HepG2 (cell line): ENCODE measurements around the gene GON7. TPM values are rescaled to one million over a fixed set of nuclear protein-coding genes. Genes with fewer than 3 reads are reported as not detected.
A peak's percentile ranks its signal among the peaks of the same experiment; 100 is the strongest.

ENCODE experiments used
- ATF7 ChIP-seq, 2 experiments: fragments of 450-650 bp in 1 of 2; sonication (generic) in 1 of 2; formaldehyde crosslinking in 1 of 2; IDR thresholded peaks; 2 replicates each; pipeline versions ENCODE4 v1.4.0 to v1.6.1; 2016 to 2020; ENCODE audit warnings: antibody characterized with exemption in 1 of 2, mild to moderate bottlenecking in 1 of 2, missing genetic modification reagents in 1 of 2
- ELF3 ChIP-seq: IDR thresholded peaks from 2 replicates; pipeline ENCODE4 v1.6.1; 2016; ENCODE audit warnings: missing genetic modification reagents, missing compliant biosample characterization
- MED13 ChIP-seq: sonication (generic); formaldehyde crosslinking; IDR thresholded peaks from 2 replicates; pipeline ENCODE4 v1.5.0; 2020; ENCODE audit warnings: missing genetic modification reagents
- NCOA1 ChIP-seq: sonication (generic); formaldehyde crosslinking; IDR thresholded peaks from 2 replicates; pipeline ENCODE4 v1.9.0; 2021; ENCODE audit warnings: missing genetic modification reagents
- NR2F1 ChIP-seq, 2 experiments: fragments of 450-650 bp in 1 of 2; formaldehyde crosslinking in 1 of 2; IDR thresholded peaks; 2 replicates each; pipeline versions ENCODE4 v1.5.0 to v1.6.1; 2016 to 2020; ENCODE audit warnings: mild to moderate bottlenecking in 1 of 2, missing compliant biosample characterization in 1 of 2, missing genetic modification reagents in 1 of 2, moderate library complexity in 1 of 2
- ZKSCAN5 ChIP-seq: sonication (generic); formaldehyde crosslinking; IDR thresholded peaks from 2 replicates; pipeline ENCODE4 v1.5.1; 2020; ENCODE audit warnings: mild to moderate bottlenecking, missing genetic modification reagents
- ZNF773 ChIP-seq: sonication (generic); formaldehyde crosslinking; IDR thresholded peaks from 2 replicates; pipeline ENCODE4 v1.4.0; 2020; ENCODE audit warnings: missing genetic modification reagents, borderline replicate concordance
- ZNF816 ChIP-seq: sonication (generic); formaldehyde crosslinking; IDR thresholded peaks from 2 replicates; pipeline ENCODE4 v1.8.0; 2022; ENCODE audit warnings: missing genetic modification reagents, mild to moderate bottlenecking, borderline replicate concordance
- ZSCAN29 ChIP-seq: sonication (generic); formaldehyde crosslinking; conservative IDR thresholded peaks from 2 replicates; pipeline ENCODE4 v1.4.0; 2020; ENCODE audit warnings: mild to moderate bottlenecking, missing genetic modification reagents
- polyA plus RNA-seq, 8 experiments: library from polyadenylated mRNA; depleted of rRNA in 3 of 8; stranded (reverse) in 7 of 8; unstranded in 1 of 8; fragments of >200 nt; fragmentation: Illumina TruSeq in 4 of 8; extraction: Trizol in 4 of 8; gene quantifications; 2 replicates each; pipeline versions ENCODE4 v1.2.1 to v1.2.3, GENCODE V29; 2011 to 2016; ENCODE audit warnings: low read depth in 4 of 8, missing spikeins in 1 of 8, mixed read lengths in 1 of 8; ENCODE audit not compliant: insufficient read depth in 1 of 8
- total RNA-seq, 5 experiments: library from RNA; depleted of rRNA; stranded (reverse); fragments of >200 nt; fragmentation: Illumina TruSeq; extraction: Trizol; gene quantifications; 2 replicates each; pipeline ENCODE4 v1.2.3, GENCODE V29; 2016; ENCODE audit warnings: low read depth in 1 of 5
- TF ChIP-seq, protein P1 (sequence below): sonication (generic); formaldehyde crosslinking; IDR thresholded peaks from 2 replicates; pipeline ENCODE4 v1.5.0; 2020; ENCODE audit warnings: mild to moderate bottlenecking, missing genetic modification reagents
- TF ChIP-seq, protein P2 (sequence below): sonication (generic); formaldehyde crosslinking; IDR thresholded peaks from 2 replicates; pipeline ENCODE4 v1.4.0; 2020; ENCODE audit warnings: missing genetic modification reagents
- TF ChIP-seq, protein P3 (sequence below): sonication (generic); formaldehyde crosslinking; IDR thresholded peaks from 2 replicates; pipeline ENCODE4 v1.5.1; 2020; ENCODE audit warnings: mild to moderate bottlenecking, missing genetic modification reagents, borderline replicate concordance
- TF ChIP-seq, protein P4 (sequence below): sonication (generic); formaldehyde crosslinking; IDR thresholded peaks from 2 replicates; pipeline ENCODE4 v1.4.0; 2020; ENCODE audit warnings: missing genetic modification reagents

GON7 gene
- total and polyA plus RNA-seq, 2 of the 13 experiments (the other 11 are each of a cell fraction or from before 2014, with no cell fraction given) = 11.9 to 28.0 TPM

DNA sequence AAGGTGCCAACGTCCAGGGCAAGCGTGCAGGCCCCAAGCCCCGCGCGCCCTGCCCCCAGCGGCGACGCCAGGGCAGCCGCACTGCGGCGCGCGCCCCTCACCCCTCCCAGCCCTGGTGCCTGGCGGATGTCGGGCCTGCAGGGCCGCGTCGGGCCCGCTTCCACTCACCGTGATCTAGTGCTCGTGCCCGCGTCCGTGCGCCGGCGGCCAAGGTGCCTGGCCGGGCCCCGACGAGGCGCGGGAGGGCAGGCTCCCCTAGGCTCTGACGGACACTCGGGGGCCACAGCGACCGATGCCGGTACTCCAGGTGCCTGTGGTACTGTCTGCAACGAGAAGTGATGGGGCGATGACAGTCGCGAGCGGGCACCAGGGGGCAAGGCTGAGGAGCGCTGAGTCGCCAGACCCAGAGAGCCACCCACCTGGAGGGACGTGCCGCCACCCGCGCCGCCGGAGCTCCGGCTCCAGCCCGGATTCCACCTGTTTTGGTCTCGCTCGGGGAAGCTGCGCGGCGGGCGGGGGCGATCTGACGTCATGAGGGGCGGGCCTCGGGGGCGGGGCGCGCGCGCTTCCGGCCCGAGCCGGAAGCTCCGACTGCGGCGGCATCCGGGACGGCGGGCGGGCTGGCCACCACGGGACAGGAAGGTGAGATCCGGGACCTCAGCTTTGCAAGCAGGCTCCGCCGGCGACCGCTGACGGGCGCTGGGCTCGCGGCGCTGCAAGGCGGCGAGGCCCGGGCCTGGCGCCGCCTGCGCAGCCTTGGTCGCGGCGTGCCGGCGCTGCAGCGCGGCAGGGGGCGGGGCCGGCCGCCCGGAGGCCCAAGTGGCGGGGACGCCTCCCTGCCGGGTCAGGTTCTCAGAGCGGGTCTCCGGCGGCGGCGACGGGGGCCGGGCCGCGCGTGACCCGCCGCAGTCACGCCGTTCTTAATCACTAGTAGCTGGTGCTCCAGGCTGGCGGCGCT, 22.2 kb downstream of the GON7 start, which contains the start of the genes LYSET and MOAP1 (continued):
- TF ChIP-seq NR2F1 (CRISPR knock-in tag; IDR thresholded peaks at IDR 0.05) (no peak), ZNF773 (CRISPR knock-in tag) (peak; percentile 46; the same call in 1 of the 2 replicates), NCOA1 (CRISPR knock-in tag) (no peak), MED13 (CRISPR knock-in tag) (peak; percentile 72; the same call in 1 of the 2 replicates), ZNF816 (CRISPR knock-in tag) (peak; percentile 61; the same call in 1 of the 2 replicates), ZKSCAN5 (CRISPR knock-in tag) (no peak), ATF7 (IDR thresholded peaks at IDR 0.05) (peak; percentile 33; the same call in 1 of the 2 replicates), ATF7 (CRISPR knock-in tag; IDR thresholded peaks at IDR 0.05) (peak; percentile 68), ELF3 (CRISPR knock-in tag) (peak; percentile 26; the same call in 1 of the 2 replicates), ZSCAN29 (peak; percentile 81; the same call in 1 of the 2 replicates)
- TF ChIP-seq, protein P1, sequence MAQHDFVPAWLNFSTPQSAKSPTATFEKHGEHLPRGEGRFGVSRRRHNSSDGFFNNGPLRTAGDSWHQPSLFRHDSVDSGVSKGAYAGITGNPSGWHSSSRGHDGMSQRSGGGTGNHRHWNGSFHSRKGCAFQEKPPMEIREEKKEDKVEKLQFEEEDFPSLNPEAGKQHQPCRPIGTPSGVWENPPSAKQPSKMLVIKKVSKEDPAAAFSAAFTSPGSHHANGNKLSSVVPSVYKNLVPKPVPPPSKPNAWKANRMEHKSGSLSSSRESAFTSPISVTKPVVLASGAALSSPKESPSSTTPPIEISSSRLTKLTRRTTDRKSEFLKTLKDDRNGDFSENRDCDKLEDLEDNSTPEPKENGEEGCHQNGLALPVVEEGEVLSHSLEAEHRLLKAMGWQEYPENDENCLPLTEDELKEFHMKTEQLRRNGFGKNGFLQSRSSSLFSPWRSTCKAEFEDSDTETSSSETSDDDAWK = no peak
- TF ChIP-seq, protein P2, sequence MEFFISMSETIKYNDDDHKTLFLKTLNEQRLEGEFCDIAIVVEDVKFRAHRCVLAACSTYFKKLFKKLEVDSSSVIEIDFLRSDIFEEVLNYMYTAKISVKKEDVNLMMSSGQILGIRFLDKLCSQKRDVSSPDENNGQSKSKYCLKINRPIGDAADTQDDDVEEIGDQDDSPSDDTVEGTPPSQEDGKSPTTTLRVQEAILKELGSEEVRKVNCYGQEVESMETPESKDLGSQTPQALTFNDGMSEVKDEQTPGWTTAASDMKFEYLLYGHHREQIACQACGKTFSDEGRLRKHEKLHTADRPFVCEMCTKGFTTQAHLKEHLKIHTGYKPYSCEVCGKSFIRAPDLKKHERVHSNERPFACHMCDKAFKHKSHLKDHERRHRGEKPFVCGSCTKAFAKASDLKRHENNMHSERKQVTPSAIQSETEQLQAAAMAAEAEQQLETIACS = peak; percentile 82
- TF ChIP-seq, protein P3, sequence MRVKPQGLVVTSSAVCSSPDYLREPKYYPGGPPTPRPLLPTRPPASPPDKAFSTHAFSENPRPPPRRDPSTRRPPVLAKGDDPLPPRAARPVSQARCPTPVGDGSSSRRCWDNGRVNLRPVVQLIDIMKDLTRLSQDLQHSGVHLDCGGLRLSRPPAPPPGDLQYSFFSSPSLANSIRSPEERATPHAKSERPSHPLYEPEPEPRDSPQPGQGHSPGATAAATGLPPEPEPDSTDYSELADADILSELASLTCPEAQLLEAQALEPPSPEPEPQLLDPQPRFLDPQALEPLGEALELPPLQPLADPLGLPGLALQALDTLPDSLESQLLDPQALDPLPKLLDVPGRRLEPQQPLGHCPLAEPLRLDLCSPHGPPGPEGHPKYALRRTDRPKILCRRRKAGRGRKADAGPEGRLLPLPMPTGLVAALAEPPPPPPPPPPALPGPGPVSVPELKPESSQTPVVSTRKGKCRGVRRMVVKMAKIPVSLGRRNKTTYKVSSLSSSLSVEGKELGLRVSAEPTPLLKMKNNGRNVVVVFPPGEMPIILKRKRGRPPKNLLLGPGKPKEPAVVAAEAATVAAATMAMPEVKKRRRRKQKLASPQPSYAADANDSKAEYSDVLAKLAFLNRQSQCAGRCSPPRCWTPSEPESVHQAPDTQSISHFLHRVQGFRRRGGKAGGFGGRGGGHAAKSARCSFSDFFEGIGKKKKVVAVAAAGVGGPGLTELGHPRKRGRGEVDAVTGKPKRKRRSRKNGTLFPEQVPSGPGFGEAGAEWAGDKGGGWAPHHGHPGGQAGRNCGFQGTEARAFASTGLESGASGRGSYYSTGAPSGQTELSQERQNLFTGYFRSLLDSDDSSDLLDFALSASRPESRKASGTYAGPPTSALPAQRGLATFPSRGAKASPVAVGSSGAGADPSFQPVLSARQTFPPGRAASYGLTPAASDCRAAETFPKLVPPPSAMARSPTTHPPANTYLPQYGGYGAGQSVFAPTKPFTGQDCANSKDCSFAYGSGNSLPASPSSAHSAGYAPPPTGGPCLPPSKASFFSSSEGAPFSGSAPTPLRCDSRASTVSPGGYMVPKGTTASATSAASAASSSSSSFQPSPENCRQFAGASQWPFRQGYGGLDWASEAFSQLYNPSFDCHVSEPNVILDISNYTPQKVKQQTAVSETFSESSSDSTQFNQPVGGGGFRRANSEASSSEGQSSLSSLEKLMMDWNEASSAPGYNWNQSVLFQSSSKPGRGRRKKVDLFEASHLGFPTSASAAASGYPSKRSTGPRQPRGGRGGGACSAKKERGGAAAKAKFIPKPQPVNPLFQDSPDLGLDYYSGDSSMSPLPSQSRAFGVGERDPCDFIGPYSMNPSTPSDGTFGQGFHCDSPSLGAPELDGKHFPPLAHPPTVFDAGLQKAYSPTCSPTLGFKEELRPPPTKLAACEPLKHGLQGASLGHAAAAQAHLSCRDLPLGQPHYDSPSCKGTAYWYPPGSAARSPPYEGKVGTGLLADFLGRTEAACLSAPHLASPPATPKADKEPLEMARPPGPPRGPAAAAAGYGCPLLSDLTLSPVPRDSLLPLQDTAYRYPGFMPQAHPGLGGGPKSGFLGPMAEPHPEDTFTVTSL (CRISPR knock-in tag) = peak; percentile 14; the same call in 1 of the 2 replicates
- TF ChIP-seq, protein P4, sequence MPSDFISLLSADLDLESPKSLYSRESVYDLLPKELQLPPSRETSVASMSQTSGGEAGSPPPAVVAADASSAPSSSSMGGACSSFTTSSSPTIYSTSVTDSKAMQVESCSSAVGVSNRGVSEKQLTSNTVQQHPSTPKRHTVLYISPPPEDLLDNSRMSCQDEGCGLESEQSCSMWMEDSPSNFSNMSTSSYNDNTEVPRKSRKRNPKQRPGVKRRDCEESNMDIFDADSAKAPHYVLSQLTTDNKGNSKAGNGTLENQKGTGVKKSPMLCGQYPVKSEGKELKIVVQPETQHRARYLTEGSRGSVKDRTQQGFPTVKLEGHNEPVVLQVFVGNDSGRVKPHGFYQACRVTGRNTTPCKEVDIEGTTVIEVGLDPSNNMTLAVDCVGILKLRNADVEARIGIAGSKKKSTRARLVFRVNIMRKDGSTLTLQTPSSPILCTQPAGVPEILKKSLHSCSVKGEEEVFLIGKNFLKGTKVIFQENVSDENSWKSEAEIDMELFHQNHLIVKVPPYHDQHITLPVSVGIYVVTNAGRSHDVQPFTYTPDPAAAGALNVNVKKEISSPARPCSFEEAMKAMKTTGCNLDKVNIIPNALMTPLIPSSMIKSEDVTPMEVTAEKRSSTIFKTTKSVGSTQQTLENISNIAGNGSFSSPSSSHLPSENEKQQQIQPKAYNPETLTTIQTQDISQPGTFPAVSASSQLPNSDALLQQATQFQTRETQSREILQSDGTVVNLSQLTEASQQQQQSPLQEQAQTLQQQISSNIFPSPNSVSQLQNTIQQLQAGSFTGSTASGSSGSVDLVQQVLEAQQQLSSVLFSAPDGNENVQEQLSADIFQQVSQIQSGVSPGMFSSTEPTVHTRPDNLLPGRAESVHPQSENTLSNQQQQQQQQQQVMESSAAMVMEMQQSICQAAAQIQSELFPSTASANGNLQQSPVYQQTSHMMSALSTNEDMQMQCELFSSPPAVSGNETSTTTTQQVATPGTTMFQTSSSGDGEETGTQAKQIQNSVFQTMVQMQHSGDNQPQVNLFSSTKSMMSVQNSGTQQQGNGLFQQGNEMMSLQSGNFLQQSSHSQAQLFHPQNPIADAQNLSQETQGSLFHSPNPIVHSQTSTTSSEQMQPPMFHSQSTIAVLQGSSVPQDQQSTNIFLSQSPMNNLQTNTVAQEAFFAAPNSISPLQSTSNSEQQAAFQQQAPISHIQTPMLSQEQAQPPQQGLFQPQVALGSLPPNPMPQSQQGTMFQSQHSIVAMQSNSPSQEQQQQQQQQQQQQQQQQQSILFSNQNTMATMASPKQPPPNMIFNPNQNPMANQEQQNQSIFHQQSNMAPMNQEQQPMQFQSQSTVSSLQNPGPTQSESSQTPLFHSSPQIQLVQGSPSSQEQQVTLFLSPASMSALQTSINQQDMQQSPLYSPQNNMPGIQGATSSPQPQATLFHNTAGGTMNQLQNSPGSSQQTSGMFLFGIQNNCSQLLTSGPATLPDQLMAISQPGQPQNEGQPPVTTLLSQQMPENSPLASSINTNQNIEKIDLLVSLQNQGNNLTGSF = peak; percentile 79; the same call in 1 of the 2 replicates
